ENCODE measurements around the gene TINCR.

TINCR gene

DNA sequence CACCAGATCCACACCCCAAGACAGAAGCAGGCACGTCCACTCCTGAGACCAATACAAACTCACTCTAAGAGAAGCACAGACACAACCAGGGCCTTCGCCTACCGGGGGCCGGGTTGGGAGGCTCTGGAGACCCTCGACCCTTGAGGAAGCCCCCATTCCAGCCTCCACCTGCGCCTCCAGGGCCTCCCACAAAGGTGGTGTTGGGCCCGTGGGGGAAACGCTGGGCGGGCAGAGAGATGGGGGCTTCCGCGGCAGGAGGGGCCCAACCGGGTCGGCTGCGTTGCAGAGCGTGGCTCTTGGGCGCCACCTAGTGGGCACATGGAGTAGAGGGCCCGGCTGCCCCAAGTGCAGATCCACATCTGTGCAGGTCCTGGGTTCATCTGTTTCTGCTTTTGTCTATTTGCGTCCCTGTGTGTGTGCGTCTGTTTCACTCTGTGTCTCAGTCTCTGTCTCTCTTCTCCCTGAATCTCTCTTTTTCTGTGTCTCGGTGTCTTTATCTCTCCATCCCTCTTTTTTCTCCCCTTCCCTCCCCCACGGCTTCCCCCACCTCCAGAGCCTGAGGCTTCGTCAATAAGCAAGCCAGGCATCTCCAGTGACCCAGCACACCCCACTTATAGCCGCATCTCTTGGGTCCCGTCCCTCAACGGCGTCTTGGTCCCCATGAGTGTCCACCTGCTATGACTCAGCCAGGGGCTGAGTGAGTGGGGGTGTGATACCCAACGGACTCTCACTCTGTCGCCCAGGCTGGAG lies 10.5 kb upstream of the TINCR start:
- H3K4me1 ChIP-seq (ENCODE audit: low read depth, poor library complexity, severe bottlenecking) = no peaks in the 10 kb centered on the region
- H3K9ac ChIP-seq = no peak overlapping the region
- H3K27ac ChIP-seq = no peak overlapping the region
- TF ChIP-seq CTCF (conservative IDR thresholded peaks at IDR 0.05; ENCODE audit: low read depth, low read length) = peak; percentile 93
- no peaks in the 10 kb centered on the region for H3K79me2 ChIP-seq (ENCODE audit: insufficient read depth, low read depth)
- no peaks in the 10 kb centered on the region for H4K20me1 ChIP-seq (ENCODE audit: insufficient read depth)
- H3K4me2 ChIP-seq = no peak overlapping the region
- no peak overlapping the region for H2AFZ ChIP-seq (ENCODE audit: low read depth)
- H3K27me3 ChIP-seq (ENCODE audit: insufficient read depth, low read depth) = no peaks in the 10 kb centered on the region
- no peaks in the 10 kb centered on the region for H3K36me3 ChIP-seq (ENCODE audit: insufficient read depth)
- H3K4me3 ChIP-seq (IDR thresholded peaks at IDR 0.05; ENCODE audit: insufficient read depth, low read depth, low read length) = no peak overlapping the region

- Histone ChIP-seq H3K36me3 (ENCODE audit: insufficient read depth) (no peaks in the 10 kb centered on the region), H4K20me1 (ENCODE audit: insufficient read depth) (no peaks in the 10 kb centered on the region), H3K4me1 (ENCODE audit: low read depth, poor library complexity, severe bottlenecking) (no peaks in the 10 kb centered on the region), H3K27ac (no peak overlapping the region), H2AFZ (ENCODE audit: low read depth) (no peak overlapping the region), H3K9ac (no peak overlapping the region), H3K4me3 (IDR thresholded peaks at IDR 0.05; ENCODE audit: insufficient read depth, low read depth, low read length) (no peak overlapping the region), H3K4me2 (no peak overlapping the region), H3K27me3 (ENCODE audit: insufficient read depth, low read depth) (no peaks in the 10 kb centered on the region), H3K79me2 (ENCODE audit: insufficient read depth, low read depth) (no peaks in the 10 kb centered on the region)
- no peak for TF ChIP-seq CTCF (conservative IDR thresholded peaks at IDR 0.05; ENCODE audit: low read depth, low read length)
These were observed 7.8 kb upstream of the TINCR start for GRCh38 chr19:5575590-5575989.

DNA sequence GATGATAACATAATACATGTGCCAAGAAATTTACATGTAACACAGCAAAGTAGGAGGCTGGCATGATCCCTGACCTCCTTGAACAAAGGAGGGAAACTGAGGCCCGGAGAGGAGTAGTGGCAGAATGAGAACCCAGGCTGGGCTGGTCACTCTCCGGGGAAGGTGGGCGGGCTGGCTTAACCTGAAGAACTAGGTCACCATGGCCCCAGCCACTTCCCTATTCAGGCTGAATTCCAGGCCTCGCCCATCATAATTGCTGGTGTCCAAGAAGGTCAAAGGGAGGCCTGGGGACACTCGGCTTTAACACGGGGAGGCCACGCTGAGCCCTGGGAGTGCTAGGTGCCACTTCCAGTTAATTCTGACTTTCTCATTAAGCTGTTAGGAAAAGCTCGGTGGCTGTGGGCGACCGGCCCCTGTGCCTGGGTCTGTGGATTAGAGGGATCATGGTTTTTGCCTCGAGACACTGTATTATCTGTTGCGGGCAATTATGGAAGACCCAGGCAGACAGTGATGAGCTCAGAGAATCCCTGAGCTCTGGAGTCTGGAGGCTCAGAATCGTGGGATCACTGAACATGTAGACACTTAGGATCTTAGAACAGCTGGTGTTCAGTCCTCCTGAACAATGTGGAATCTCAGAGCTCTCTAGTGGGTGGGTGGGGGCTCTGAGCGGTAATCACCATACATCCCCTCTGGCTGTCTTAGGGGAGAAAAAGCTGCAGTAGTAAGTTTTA lies 5.0 kb upstream of the TINCR start:
- H3K9ac ChIP-seq = no peak overlapping the region
- no peaks in the 10 kb centered on the region for H4K20me1 ChIP-seq (ENCODE audit: insufficient read depth)
- H3K27ac ChIP-seq = no peak overlapping the region
- H3K36me3 ChIP-seq (ENCODE audit: insufficient read depth) = no peaks in the 10 kb centered on the region
- no peak overlapping the region for H3K4me2 ChIP-seq
- no peaks in the 10 kb centered on the region for H3K27me3 ChIP-seq (ENCODE audit: insufficient read depth, low read depth)
- no peaks in the 10 kb centered on the region for H3K79me2 ChIP-seq (ENCODE audit: insufficient read depth, low read depth)
- no peaks in the 10 kb centered on the region for H3K4me1 ChIP-seq (ENCODE audit: low read depth, poor library complexity, severe bottlenecking)
- no peak overlapping the region for H2AFZ ChIP-seq (ENCODE audit: low read depth)
- H3K4me3 ChIP-seq (IDR thresholded peaks at IDR 0.05; ENCODE audit: insufficient read depth, low read depth, low read length) = no peak overlapping the region
- no peak for TF ChIP-seq CTCF (conservative IDR thresholded peaks at IDR 0.05; ENCODE audit: low read depth, low read length)

DNA sequence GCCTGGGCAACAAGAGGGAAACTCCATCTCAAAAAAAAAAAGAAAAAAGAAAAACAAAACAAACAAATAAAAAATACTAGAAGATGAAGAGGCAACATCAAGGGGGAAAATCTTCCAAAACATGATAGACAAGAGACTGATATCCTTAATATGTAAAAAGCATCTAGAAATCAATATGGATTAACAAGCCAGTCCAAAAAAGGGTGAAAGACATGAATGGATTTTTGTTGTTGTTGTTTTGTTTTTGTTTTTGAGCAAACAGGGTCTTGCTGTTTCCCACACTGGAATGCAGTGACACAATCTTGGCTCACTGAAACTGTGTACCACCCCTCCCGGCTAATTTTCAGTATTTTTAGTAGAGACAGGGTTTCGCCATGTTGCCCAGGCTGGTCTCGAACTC lies 4.0 kb upstream of the TINCR start:
- Histone ChIP-seq H4K20me1 (ENCODE audit: insufficient read depth) (no peaks in the 10 kb centered on the region), H3K27ac (no peak overlapping the region), H3K79me2 (ENCODE audit: insufficient read depth, low read depth) (no peaks in the 10 kb centered on the region), H3K27me3 (ENCODE audit: insufficient read depth, low read depth) (peaks cover under 1% of the 10 kb centered on the region; the same call in 1 of the 2 replicates), H3K9ac (no peak overlapping the region), H3K36me3 (ENCODE audit: insufficient read depth) (no peaks in the 10 kb centered on the region), H3K4me1 (ENCODE audit: low read depth, poor library complexity, severe bottlenecking) (no peaks in the 10 kb centered on the region), H2AFZ (ENCODE audit: low read depth) (no peak overlapping the region), H3K4me2 (no peak overlapping the region), H3K4me3 (IDR thresholded peaks at IDR 0.05; ENCODE audit: insufficient read depth, low read depth, low read length) (no peak overlapping the region)
- TF ChIP-seq CTCF (conservative IDR thresholded peaks at IDR 0.05; ENCODE audit: low read depth, low read length) = no peak
